Right lung (tissue), 5 donors: ENCODE results near the gene LHFPL3. TPM values are rescaled to one million over a fixed set of nuclear protein-coding genes. Genes with fewer than 3 reads are reported as not detected.
"Not testable (repeated sequence)": the region's sequence is repeated elsewhere in the genome, so short reads cannot be mapped to it uniquely, and the experiment has no call there.

Source experiments
- DNase-seq, 2 donors: peaks; one replicate each; pipeline ENCODE4 v3.0.0-alpha.2; 2013
- polyA plus RNA-seq, 5 donors: library from polyadenylated mRNA; unstranded; fragments of 120-200 nt; gene quantifications; one replicate each; pipeline versions ENCODE4 v1.2.1 to v1.2.3, GENCODE V29; 2013; ENCODE audit warnings: inconsistent platforms in 1 of 5, low replicate concordance in 1 of 5; ENCODE audit not compliant: insufficient read length in 5 of 5, insufficient read depth in 1 of 5

LHFPL3 gene
- polyA plus RNA-seq, 5 donors = 1.6 to 2.9 (median 2.7) TPM

DNA sequence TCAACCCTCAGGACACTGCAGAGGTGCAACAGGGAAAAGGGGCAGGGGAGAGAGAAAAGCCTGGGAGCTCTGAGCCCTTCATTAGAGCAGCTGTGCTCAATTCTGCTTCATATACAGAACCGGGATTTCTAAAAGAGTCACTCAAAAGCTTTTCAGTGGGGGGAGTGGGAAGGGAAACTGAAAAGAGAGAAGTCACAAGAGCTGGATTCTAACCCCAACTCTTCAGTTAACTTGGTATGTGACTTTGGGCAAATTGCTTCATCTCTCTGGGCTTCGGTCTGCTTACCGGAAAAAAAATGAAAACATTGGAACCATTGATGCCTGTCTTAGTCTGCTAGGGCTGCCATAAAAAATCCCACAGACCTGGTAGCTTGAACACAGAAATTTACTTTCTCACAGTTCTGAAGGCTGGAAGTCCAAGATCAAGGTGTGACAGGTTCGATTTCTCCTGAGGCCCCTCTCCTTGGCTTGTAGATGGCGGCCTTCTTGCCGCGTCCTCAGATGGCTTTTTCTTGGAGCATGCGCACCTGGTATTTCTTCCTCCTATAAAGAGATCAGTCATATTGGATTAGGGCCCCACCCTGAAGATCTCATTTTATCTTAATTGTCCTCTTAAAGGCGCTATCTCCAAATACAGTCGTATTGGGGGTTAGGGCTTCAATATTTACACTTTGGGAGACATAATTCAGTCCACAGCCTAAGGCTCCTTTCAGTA, 567.3 kb downstream of the LHFPL3 start:
- DNase-seq = no peak

DNA sequence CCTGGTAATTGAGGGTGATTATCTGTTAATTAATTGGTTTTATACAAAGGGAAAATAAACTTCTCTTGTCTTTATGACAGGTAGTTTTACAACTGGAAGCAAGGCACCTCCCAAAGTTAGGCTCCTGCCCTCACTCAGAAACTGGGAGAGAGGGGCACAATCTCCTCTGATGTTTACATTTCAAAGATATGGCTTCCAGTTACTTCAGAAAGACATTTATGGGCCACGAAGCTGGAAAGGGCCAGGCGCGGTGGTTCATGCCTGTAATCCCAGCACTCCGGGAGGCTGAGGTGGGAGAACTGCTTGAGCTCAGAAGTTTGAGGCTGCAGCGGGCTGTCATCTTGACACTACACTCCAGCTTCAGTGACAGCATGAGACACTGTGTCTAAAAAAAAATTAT, 570.0 kb downstream of the LHFPL3 start:
- DNase-seq = no peak

DNA sequence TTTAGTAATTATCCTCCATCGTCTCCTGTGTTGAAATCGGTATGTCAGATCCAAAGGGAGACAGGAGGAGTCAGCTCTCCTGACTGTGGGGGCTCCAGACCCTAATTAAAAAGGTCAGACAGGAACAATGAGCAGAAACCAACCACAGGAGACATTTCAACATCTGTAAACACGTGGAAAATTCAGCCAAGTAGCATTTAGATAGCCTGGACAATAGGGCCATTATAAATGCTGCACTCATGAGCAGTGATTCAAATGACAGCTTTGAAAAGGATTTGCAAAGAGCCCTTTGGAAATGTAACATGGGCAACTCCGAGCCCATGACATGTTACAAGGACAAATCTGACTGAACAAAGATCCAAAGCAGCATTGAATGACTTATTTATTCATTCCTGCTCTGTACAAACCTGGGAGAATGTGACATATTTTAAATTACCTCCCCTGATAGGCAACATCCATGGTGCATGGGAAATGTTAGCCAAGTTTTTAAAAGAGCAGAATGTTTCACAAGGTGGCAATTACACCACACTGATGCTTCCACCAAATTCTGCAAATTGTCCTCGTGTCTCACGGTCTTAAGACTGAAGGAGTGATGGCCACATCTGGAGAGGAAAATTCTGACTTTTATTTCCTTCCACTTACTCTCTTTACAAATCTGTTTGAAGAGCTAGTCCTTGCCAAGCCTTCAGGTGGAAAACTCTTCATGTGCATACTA, 572.3 kb downstream of the LHFPL3 start:
- no peak for DNase-seq

DNA sequence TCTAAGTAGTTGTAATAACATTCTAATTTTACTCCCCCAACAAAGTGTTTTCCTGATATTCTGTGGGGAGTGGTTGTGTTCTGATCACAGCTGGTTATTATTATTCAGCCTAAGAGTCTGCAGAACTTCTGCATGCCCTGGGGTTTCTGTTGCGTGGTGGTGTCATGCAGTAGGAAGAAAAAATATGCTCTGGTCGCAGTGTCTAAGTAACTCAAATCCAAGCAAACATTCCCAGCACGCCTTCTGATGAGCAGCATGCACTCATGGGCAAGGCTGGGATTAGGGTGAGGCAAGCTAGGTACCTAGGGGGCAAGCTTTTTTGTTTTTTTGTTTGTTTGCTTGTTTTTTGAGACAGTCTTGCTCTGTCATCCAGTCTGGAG, 572.8 kb downstream of the LHFPL3 start:
- no peak for DNase-seq

DNA sequence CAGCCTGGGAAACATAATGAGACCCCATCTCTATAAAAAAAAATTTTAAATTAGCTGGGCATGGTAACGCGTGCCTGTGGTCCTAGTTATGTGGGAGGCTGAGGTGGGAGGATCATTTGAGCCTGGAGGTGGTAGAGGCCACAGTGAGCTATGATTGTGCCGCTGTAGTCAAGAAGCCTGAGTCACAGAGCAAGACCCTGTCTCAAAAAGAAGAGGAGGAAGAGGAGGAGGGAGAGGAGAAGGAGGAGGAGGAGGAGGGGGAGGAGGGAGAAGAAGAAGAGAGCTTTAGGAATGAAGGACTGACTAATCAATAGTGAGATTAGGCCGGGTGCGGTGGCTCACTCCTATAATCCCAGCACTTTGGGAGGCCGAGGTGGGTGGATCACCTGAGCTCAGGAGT, 573.8 kb downstream of the LHFPL3 start:
- no peak for DNase-seq

DNA sequence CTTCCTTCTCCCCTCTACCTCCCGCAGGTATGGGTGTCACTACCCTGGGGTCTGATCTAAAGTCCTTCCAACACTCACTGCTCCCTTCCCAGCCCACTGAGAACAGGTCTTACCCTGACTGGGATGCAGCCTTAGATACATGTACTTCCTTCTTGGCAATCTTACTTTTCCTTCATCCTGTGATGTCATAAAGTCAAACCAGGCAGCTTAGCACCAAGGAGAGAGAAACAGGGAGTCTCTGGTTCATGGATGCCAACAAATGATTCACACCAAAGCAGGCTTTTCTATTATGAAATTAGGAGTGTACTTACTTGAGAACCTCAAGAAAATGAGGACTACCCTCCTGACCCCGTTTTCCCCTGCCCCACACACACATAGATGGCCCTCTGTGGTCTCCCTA, 574.6 kb downstream of the LHFPL3 start:
- DNase-seq = no peak

DNA sequence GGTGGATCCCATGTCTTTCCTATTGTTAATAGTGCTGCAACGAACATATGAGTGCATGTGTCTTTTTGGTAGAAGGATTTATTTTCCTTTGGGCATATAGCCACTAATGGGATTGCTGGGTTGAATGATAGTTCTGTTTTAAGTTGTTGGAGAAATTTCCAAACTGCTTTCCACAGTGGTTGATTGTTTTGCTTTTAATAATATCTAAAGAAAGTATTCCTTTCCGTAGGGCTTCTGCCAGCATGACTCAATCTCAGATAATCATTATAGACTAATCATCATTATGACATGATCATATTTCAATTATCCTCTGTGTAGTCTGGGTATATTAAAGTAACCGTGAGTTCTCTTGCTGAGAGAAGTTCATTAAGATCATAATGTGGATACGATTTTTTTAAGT, 575.4 kb downstream of the LHFPL3 start:
- peak in 1 of 2 donors; percentile 74 for DNase-seq

DNA sequence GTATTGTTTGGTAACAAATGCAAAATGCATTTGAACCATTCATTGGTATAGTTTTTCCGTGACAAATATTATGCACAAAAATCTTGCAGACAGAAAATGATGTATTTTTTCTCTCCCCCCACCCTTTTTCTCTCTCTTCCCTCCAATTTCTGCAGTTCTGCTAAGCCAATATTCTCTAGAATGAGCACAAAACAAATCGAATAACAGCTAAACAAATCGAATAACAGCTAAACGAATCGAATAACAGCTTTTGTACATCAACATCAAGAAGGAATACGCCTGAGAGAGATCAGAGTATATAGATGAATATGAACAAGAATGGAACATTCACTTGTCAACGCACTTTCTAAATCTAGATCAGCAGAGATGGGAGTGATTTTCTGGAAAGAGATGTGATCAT, 577.6 kb downstream of the LHFPL3 start:
- no peak for DNase-seq

DNA sequence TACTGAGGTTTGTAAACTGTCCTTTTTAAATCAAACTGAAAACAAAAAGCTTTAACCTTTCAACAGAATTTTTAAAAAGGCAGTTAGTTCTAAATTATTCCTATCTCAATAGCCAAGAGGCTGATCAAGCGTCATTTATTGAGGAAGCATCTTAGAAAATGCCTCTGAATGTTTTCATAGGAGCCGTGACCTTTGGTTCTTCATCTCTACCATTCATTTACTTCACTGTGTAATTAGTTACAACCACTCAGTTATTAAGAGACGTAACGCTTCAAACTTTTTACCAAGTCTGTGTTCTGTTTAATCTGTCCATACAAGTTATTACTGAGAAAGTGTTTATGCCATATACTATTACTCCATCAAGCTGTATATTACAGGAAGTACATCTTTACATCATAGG, 578.2 kb downstream of the LHFPL3 start:
- no peak for DNase-seq

DNA sequence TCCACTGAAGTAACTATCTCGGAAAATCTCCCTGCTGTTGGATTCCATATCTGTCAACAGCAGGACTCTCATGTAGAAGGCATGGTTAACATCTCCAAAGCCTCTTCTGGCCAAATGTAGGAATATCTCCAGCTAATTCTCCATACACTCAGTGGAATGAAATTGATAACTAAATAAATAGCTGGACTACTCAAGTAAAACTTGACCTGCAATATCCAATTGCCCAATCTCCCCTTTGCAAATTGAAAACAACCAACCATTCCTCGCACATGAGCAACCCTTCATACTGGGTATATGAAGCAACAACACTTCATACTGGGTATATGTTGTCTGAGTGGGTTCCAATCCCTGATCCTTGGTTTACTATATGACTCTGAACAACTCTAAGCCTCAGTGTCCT, 580.2 kb downstream of the LHFPL3 start:
- no peak for DNase-seq

DNA sequence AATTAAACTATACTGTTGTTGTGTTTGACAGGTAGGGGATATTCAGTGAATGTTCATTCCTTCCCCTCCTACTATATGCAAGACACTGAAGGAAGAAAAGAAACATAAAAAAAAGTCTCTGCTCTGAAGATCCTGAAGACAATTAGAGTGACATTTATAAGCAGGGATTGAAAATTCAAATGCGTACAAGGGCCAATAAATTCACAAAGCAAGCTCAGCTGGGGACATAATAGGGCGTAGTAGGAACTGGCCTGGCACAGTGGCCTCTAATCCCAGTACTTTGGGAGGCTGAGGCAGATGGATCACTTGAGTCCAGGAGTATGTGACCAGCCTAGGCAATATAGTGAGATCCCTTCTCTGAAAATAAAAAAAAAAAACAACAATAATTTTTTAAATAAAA, 580.7 kb downstream of the LHFPL3 start:
- DNase-seq = no peak

DNA sequence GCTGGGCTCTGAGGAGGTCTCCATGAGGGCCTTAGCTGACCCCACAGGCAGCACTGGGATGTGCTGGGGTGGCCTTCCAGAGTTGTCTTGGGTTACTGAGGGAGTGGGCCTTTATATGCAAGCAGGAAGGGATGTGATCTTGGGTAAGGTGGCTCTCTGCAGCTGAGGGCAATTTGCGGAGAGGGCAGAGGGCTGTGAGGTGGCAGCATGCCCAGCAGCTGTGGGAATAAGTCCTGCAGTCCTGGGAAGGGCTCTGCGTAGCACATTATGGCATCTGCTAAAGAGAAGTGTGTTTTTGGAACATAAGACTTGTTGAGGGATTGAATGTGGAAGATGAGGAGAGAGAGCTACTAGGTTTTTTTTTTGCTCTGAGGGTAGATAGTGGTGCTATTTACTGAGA, 586.0 kb downstream of the LHFPL3 start:
- no peak for DNase-seq

DNA sequence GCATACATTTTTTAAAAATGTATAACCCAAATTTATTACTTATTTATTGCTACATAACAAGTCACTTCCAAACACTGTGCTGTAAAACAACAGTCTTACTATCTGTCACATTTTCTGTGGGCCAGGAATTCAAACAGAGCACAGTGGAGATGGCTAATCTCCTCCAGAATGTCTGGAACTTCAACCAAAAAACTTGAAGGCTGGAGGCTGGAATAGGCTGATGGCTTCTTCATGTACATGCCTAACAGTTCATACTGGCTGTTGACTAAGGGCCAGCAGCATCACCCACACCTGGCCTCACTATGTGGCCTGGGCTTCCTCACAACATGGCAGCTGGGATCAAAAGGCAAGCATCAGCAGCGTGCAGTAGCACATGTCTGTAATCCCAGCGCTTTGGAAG, 593.2 kb downstream of the LHFPL3 start:
- no peak for DNase-seq

DNA sequence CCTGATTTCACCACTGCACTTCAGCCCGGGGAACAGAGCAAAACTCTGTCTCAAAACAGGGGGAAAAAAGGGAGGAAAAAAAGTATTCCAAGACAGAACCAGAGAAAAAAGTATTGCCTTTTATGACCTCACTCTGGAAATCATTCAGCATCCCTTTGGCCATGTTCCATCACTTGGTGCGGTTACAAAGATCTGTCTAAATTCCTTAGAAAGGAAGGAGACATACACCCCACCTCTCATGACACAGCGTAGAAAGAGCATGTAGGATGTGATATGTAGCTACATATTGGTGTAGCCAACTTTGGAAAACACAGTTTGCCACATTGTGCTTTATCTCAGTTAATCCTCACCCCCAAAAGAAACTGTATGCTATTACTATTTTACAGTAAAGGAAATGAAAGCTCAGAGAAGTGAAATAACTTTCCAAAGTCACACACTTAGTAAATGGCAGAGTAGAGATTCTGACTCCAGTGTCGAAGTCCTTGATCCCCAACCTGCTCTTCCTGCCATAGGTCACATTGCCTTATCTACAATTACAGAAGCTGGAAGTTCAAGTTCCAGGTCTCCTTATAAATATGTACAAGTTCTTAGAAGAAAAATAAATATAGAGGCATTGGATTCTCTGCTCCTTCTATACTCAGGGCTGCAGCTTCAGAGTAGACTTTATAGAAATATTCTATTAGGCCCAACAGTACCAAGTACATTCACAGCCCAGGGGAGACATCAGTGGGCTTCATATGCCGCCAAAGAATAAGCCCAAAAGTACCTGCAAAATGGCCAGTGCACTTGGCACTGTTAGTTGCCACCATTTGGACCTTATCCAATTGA, 594.0 kb downstream of the LHFPL3 start:
- no peak for DNase-seq

DNA sequence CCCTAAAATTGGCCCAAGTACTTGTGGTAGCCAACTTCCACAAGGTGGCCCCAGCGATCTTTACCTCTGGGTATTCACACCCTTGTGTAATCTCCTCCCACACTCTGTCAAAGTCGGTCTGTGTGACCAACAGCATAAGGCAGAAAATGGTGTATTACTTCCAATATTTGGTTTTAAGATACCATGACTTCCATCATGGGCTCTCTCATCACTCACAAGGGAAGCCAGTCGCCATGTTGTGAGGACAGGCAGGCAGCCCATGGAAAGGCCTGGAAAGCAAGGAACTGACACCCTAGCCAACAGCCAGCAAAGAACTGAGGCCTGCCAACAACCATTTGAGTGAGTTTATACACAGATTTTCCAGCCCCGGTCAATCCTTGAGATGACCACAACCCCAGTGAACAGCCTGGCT, 594.6 kb downstream of the LHFPL3 start:
- DNase-seq = peak in 1 of 2 donors; percentile 52

DNA sequence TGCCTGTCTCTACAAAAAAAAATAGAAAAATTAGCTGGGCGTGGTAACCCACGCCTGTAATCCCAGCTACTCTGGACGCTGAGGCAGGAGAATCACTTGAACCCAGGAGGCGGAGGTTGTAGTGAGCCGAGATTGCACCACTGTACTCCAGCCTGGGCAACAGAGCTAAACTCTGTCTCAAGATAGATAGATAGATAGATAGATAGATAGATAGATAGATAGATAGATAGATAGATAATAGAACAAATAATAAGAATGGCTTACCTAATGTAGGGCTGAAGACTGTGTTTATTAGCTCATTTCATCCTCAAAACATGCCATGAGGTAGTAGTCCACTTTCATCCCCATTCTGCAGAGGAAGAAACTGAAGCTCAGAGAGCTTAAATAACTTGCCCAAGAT, 597.8 kb downstream of the LHFPL3 start:
- not testable (repeated sequence) for DNase-seq

DNA sequence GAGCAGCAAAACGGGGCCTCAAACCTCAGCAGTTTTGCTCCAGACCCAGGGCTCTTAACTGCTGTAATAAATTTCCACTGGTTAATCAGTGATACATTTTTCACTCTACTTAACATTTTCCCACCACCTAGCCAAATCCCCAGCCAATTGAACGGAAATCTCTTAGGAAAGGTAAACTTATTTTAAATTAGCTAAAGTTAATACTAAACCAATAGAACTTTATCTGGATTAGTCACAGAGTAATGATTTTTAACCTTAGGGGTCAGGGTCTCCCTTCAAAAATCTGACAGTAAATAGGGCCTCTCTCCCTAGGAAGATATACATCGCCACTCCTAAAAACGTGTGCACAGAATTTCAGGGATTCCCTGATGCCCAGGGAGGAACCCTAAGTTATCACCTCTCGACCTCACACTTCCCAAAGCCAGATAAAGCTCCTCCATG, 598.2 kb downstream of the LHFPL3 start:
- no peak for DNase-seq

DNA sequence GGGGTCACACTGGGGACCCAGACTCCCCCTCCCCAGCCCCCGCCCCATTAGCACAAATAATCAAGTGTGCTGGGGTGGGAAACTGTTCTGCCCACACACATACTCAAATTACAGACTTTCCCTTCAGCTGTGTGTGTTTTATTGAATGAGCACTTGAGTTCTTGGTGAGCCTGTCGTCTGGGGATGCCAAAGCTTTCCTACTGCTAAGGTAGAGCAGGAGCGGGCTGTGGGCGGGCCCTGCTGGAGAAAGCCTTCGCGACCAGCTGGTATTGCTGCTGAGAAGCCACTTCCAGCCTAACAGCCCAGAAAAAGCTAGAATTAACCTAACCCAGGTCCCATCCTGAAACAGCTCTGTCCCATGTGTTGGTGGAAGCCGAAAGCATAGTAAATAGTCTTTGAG, 598.7 kb downstream of the LHFPL3 start:
- no peak for DNase-seq

DNA sequence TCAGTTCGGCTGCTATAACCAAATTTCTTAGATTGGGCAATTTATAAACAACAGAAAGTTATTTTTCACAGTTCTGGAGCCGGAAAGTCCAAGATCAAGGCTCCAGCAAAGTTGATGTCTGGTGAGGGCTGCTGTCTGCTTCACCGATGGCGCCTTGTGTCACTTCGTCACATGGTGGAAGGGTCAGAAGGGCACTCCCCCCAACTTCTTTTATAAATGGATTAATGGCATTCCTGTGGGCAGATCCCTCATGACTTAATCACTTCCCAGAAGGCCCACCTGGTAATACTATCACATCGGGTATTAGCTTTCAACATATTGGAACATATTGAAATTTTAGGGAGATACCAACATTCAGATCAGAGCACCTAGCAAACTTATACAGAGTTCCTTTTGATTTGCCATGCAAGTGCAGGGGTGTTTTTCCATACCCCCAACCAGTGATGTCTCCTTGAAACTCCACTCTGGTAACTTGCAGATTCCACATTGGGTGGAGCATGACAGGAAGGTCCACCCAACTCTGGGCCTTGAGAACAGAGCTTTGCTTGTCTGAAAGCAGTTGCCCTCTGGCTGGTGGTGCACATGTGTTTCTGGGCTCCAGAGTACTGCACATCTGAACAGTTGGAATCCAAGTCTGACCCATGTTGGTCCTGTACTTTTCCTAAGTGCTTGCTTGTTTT, 600.5 kb downstream of the LHFPL3 start:
- DNase-seq = no peak

DNA sequence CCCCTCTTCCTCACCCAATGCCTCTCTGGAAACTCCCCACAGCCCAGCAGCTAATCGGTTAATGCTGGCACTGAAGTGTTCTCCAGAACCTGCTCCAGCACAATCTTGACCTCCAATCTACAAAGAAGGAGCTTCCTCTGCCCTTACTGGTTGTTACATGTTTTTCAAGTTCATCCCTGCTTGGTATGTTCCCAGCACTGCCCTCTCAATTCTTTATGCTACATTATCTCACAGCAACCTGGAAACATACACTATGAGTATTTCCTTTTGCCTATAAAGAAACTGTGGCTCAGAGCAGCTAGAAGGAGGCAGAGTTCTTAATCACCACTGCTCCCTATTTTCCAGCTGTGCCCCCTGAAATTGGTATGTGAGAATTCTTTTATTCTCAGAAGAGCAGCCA, 601.5 kb downstream of the LHFPL3 start:
- no peak for DNase-seq

DNA sequence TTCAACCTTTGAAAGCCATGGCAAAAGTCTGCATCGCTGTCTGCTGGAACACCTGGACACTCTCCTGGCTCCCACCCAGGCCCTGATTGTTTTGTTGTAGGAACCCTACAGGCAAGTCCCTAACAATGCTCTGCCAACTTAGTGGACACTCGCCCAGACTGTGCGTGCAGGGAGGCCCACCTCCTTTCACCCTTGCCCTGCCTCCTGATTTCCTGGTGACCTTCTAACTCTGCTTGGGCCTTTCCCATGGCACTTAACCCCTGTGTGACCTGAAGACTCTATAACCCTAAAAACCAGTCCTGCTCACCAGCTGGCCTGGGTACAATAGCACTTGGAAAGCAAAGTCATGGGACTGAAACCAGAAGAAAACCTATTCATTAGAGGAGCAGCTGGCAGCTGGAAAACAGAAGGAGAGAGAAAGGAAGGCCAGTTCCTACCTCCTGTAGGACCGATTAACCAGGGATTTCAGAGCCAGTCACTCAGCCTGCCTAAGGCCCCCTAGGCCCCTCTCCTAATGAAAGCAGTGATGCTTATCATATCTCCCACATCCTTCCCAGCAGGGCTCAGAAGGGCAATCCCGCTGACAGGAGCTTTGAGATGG, 602.9 kb downstream of the LHFPL3 start:
- no peak for DNase-seq

DNA sequence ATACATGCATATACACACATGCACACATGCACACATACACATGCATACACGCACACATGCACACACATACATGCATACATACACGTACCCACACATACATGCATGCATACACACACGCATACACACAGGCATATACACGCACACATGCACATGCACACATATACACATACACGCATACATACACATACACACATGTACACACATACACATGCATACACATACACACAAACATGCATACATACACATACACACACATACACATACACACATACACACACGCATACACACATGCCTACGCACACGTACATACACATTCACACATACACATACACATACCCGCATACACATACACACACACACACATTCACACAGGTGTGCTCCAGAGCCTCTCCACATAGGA, 604.6 kb downstream of the LHFPL3 start:
- no peak for DNase-seq
